ENCODE results near the gene CFH. TPM values are rescaled to one million over a fixed set of nuclear protein-coding genes. Genes with fewer than 3 reads are reported as not detected.

The CFH gene
- total RNA-seq, 1 donor from 2014 or later = 108 TPM

GRCh38 chr1:196655071-196655470 lies 3.2 kb downstream of the CFH start:
- DNase-seq (ENCODE audit: low spot score in 2 of 2) = no peak
- Histone ChIP-seq H3K9me3 (no peaks in the 10 kb centered on the region), H3K27me3 (no peaks in the 10 kb centered on the region), H3K36me3 (no peaks in the 10 kb centered on the region), H3K4me3 (no peak overlapping the region), H3K27ac (no peak overlapping the region), H3K4me1 (no peaks in the 10 kb centered on the region)
- TF ChIP-seq CTCF (IDR thresholded peaks at IDR 0.05) = no peak
- intact Hi-C loops (cut with DNase I) = no loop called here

- H3K9me3 ChIP-seq = no peaks in the 10 kb centered on the region
- H3K27me3 ChIP-seq = no peaks in the 10 kb centered on the region
- TF ChIP-seq CTCF (IDR thresholded peaks at IDR 0.05) = no peak
- H3K4me1 ChIP-seq = no peaks in the 10 kb centered on the region
- no peak for DNase-seq (ENCODE audit: low spot score in 2 of 2)
- intact Hi-C loops (cut with DNase I) = no loop called here
- H3K36me3 ChIP-seq = no peaks in the 10 kb centered on the region
- no peak overlapping the region for H3K4me3 ChIP-seq
- H3K27ac ChIP-seq = no peak overlapping the region
Observed at GRCh38 chr1:196655494-196655893, 3.7 kb downstream of the CFH start.

- H3K4me3 ChIP-seq = no peak overlapping the region
- H3K27ac ChIP-seq = no peak overlapping the region
- intact Hi-C loops (cut with DNase I) = no loop called here
- no peaks in the 10 kb centered on the region for H3K4me1 ChIP-seq
- TF ChIP-seq CTCF (IDR thresholded peaks at IDR 0.05) = no peak
- H3K36me3 ChIP-seq = no peaks in the 10 kb centered on the region
- no peaks in the 10 kb centered on the region for H3K27me3 ChIP-seq
- no peaks in the 10 kb centered on the region for H3K9me3 ChIP-seq
- no peak for DNase-seq (ENCODE audit: low spot score in 2 of 2)
Observed at GRCh38 chr1:196659471-196659870, 7.6 kb downstream of the CFH start.

GRCh38 chr1:196660272-196660671 lies 8.4 kb downstream of the CFH start:
- intact Hi-C loops (cut with DNase I) = loop anchor here (2.0 to 5.0 kb wide), 2 partner anchors 298 to 511 kb away; no protein-coding TSS in a partner anchor
- Histone ChIP-seq H3K36me3 (no peaks in the 10 kb centered on the region), H3K9me3 (no peaks in the 10 kb centered on the region), H3K4me3 (no peak overlapping the region), H3K4me1 (no peaks in the 10 kb centered on the region), H3K27me3 (no peaks in the 10 kb centered on the region), H3K27ac (no peak overlapping the region)
- no peak for DNase-seq (ENCODE audit: low spot score in 2 of 2)
- no peak for TF ChIP-seq CTCF (IDR thresholded peaks at IDR 0.05)

- DNase-seq (ENCODE audit: low spot score in 2 of 2) = no peak
- intact Hi-C loops (cut with DNase I) = loop anchor here (2.0 to 5.0 kb wide), 2 partner anchors 299 to 512 kb away; no protein-coding TSS in a partner anchor
- Histone ChIP-seq H3K4me1 (no peaks in the 10 kb centered on the region), H3K4me3 (no peak overlapping the region), H3K9me3 (no peaks in the 10 kb centered on the region), H3K36me3 (no peaks in the 10 kb centered on the region), H3K27ac (no peak overlapping the region), H3K27me3 (no peaks in the 10 kb centered on the region)
- peak; percentile 33 to 50 (median 37) for TF ChIP-seq CTCF (IDR thresholded peaks at IDR 0.05)
Observed at GRCh38 chr1:196660852-196661251, 9.0 kb downstream of the CFH start.

GRCh38 chr1:196661345-196661744 lies 9.5 kb downstream of the CFH start:
- Histone ChIP-seq H3K27ac (no peak overlapping the region), H3K4me3 (no peak overlapping the region), H3K4me1 (no peaks in the 10 kb centered on the region), H3K27me3 (no peaks in the 10 kb centered on the region), H3K36me3 (no peaks in the 10 kb centered on the region), H3K9me3 (no peaks in the 10 kb centered on the region)
- no peak for TF ChIP-seq CTCF (IDR thresholded peaks at IDR 0.05)
- no peak for DNase-seq (ENCODE audit: low spot score in 2 of 2)
- intact Hi-C loops (cut with DNase I) = loop anchor here (2.0 to 5.0 kb wide), 2 partner anchors 299 to 513 kb away; no protein-coding TSS in a partner anchor

Measured in ascending aorta (tissue), 2 donors.